HepG2 (cell line): ENCODE results near the gene UST. TPM values are rescaled to one million over a fixed set of nuclear protein-coding genes. Genes with fewer than 3 reads are reported as not detected.

Experiments used
- ATAC-seq: fragments of 200-7000 bp; cut with Tn5 transposase; 3 replicates; pipeline ENCODE4 v1.9.1; 2020; ENCODE audit warnings: mild to moderate bottlenecking, moderate library complexity
- BruUV-seq: library from RNA; stranded (reverse); fragments of 400-500 nt; replicated peaks from 2 replicates; lab custom pipeline; 2021; lab: Mats Ljungman, UMichigan
- CTCF ChIA-PET: fragments of 300-600 bp; formaldehyde crosslinking; extraction: SDS; loops from one replicate; lab custom pipeline; 2021; ENCODE audit warnings: low total read pairs, inconsistent platforms, low intra/inter-chr PET ratio; lab: Yijun Ruan, JAX
- POLR2A ChIA-PET: fragments of 350-600 bp; sonication (Branson Sonifier 250); formaldehyde crosslinking; loops from one replicate; lab custom pipeline; 2020; ENCODE audit warnings: antibody characterized with exemption, inconsistent platforms; lab: Yijun Ruan, JAX
- DNase-seq: peaks from one replicate; pipeline ENCODE4 v3.0.0-alpha.2; 2015; ENCODE audit warnings: low spot score
- FAIRE-seq: peaks from 3 replicates; lab custom pipeline; 2011; peaks lifted over from hg19 to GRCh38; lab: Jason Lieb, UNC
- H2AFZ ChIP-seq: one replicate; pipeline ENCODE4 v1.6.1; 2011; ENCODE audit warnings: low read length, inconsistent platforms
- H3K27ac ChIP-seq: fragments of 300-600 bp; 3 replicates; pipeline ENCODE4 v1.8.0; 2011; ENCODE audit warnings: mixed run types, mild to moderate bottlenecking, mixed read lengths, low read length, inconsistent platforms; ENCODE audit not compliant: insufficient read depth; ENCODE audit errors: extremely low read length
- H3K27me3 ChIP-seq, 2 experiments: fragments of 200-600 bp in 1 of 2; 2 replicates in 1 of 2; 3 replicates in 1 of 2; pipeline versions ENCODE4 v1.6.0 to v1.8.0; 2011; ENCODE audit warnings: low read length in 2 of 2, mild to moderate bottlenecking in 2 of 2, moderate library complexity in 2 of 2, inconsistent platforms in 1 of 2; ENCODE audit not compliant: insufficient read depth in 2 of 2, control insufficient read depth in 1 of 2
- H3K36me3 ChIP-seq, 2 experiments: fragments of 200-600 bp in 1 of 2; replicated peaks in 1 of 2; 2 replicates in 1 of 2; 3 replicates in 1 of 2; pipeline versions ENCODE4 v1.5.1 to v1.8.0; 2011; ENCODE audit warnings: low read length in 2 of 2, inconsistent platforms in 1 of 2; ENCODE audit not compliant: insufficient read depth in 2 of 2, control insufficient read depth in 1 of 2
- H3K4me1 ChIP-seq: 2 replicates; pipeline ENCODE4 v1.5.1; 2012; ENCODE audit warnings: low read length, inconsistent platforms; ENCODE audit not compliant: insufficient read depth
- H3K4me2 ChIP-seq: 2 replicates; pipeline ENCODE4 v1.6.0; 2011; ENCODE audit warnings: low read depth, low read length, inconsistent platforms
- H3K4me3 ChIP-seq, 3 experiments: fragments of 200-600 bp in 1 of 3; sonication (generic), shearing (Covaris generic) in 1 of 3; replicated peaks in 1 of 3; 2 replicates each; pipeline ENCODE4 v1.5.1; 2011 to 2016; ENCODE audit warnings: low read length in 3 of 3, inconsistent platforms in 2 of 3, low read depth in 2 of 3, mild to moderate bottlenecking in 2 of 3, control low read depth in 1 of 3, mixed read lengths in 1 of 3; ENCODE audit not compliant: insufficient read depth in 1 of 3
- H3K79me2 ChIP-seq: one replicate; pipeline ENCODE4 v1.6.1; 2011; ENCODE audit warnings: low read length, inconsistent platforms; ENCODE audit not compliant: insufficient read depth
- H3K9ac ChIP-seq: 2 replicates; pipeline ENCODE4 v1.6.0; 2011; ENCODE audit warnings: mild to moderate bottlenecking, low read depth, low read length, inconsistent platforms; ENCODE audit not compliant: insufficient read depth
- H3K9me3 ChIP-seq: 2 replicates; pipeline ENCODE4 v1.5.1; 2012; ENCODE audit warnings: mild to moderate bottlenecking, low read length
- H4K20me1 ChIP-seq: 2 replicates; pipeline ENCODE4 v1.6.0; 2011; ENCODE audit warnings: inconsistent platforms, mild to moderate bottlenecking, low read length, moderate library complexity; ENCODE audit not compliant: insufficient read depth
- ASH2L ChIP-seq: fragments of 300-600, 200-600 bp; sonication (generic); IDR thresholded peaks from 2 replicates; pipeline ENCODE4 v1.7.0; 2017; ENCODE audit warnings: low read depth, mild to moderate bottlenecking, moderate library complexity, mixed read lengths, low read length; ENCODE audit not compliant: insufficient read length
- ATM ChIP-seq: fragments of 450-650 bp; IDR thresholded peaks from 2 replicates; pipeline ENCODE4 v1.7.1; 2017; ENCODE audit warnings: mild to moderate bottlenecking, borderline replicate concordance
- CENPT ChIP-seq: sonication (generic); formaldehyde crosslinking; IDR thresholded peaks from 2 replicates; pipeline ENCODE4 v1.8.0; 2022; ENCODE audit warnings: low read depth, mild to moderate bottlenecking, moderate library complexity, missing genetic modification reagents
- CHD4 ChIP-seq: fragments of 200-600 bp; sonication (generic); IDR thresholded peaks from 2 replicates; pipeline ENCODE4 v1.7.0; 2017; ENCODE audit warnings: mild to moderate bottlenecking, low read length, borderline replicate concordance
- ELF4 ChIP-seq: sonication (generic); formaldehyde crosslinking; IDR thresholded peaks from 2 replicates; pipeline ENCODE4 v1.5.0; 2020; ENCODE audit warnings: missing genetic modification reagents, mild to moderate bottlenecking, moderate library complexity, borderline replicate concordance
- ELK4 ChIP-seq: sonication (generic); formaldehyde crosslinking; IDR thresholded peaks from 2 replicates; pipeline ENCODE4 v1.9.0; 2021; ENCODE audit warnings: missing genetic modification reagents, borderline replicate concordance
- HBP1 ChIP-seq: IDR thresholded peaks from 2 replicates; pipeline ENCODE4 v1.6.1; 2016; ENCODE audit warnings: low read depth, control low read depth
- HOXA7 ChIP-seq: sonication (generic); formaldehyde crosslinking; IDR thresholded peaks from 2 replicates; pipeline ENCODE4 v1.8.1; 2022; ENCODE audit warnings: mild to moderate bottlenecking, missing genetic modification reagents, moderate library complexity
- PHF21A ChIP-seq: sonication (generic); formaldehyde crosslinking; IDR thresholded peaks from 2 replicates; pipeline ENCODE4 v1.5.0; 2020; ENCODE audit warnings: mild to moderate bottlenecking, missing genetic modification reagents
- STAT6 ChIP-seq: sonication (generic); formaldehyde crosslinking; IDR thresholded peaks from 2 replicates; pipeline ENCODE4 v1.4.0; 2020; ENCODE audit warnings: missing genetic modification reagents, mild to moderate bottlenecking, borderline replicate concordance
- ZNF460 ChIP-seq: sonication (generic); formaldehyde crosslinking; IDR thresholded peaks from 2 replicates; pipeline ENCODE4 v1.5.1; 2020; ENCODE audit warnings: missing genetic modification reagents, mild to moderate bottlenecking, borderline replicate concordance
- ZNF556 ChIP-seq: sonication (generic); formaldehyde crosslinking; IDR thresholded peaks from 2 replicates; pipeline ENCODE4 v1.4.0; 2020; ENCODE audit warnings: mild to moderate bottlenecking, missing genetic modification reagents, borderline replicate concordance
- ZNF567 ChIP-seq: sonication (generic); formaldehyde crosslinking; IDR thresholded peaks from 2 replicates; pipeline ENCODE4 v1.8.1; 2023; ENCODE audit warnings: mild to moderate bottlenecking, missing genetic modification reagents, borderline replicate concordance
- ZNF574 ChIP-seq: sonication (generic); formaldehyde crosslinking; IDR thresholded peaks from 2 replicates; pipeline ENCODE4 v1.4.0; 2020; ENCODE audit warnings: missing genetic modification reagents
- ZNF766 ChIP-seq: sonication (generic); formaldehyde crosslinking; IDR thresholded peaks from 2 replicates; pipeline ENCODE4 v1.5.0; 2020; ENCODE audit warnings: missing genetic modification reagents, borderline replicate concordance
- ZSCAN20 ChIP-seq: sonication (generic); formaldehyde crosslinking; IDR thresholded peaks from 2 replicates; pipeline ENCODE4 v1.4.0; 2020; ENCODE audit warnings: missing genetic modification reagents, mild to moderate bottlenecking, borderline replicate concordance
- ZSCAN21 ChIP-seq: sonication (generic); formaldehyde crosslinking; IDR thresholded peaks from 2 replicates; pipeline ENCODE4 v1.8.0; 2022; ENCODE audit warnings: mild to moderate bottlenecking, missing genetic modification reagents, moderate library complexity, borderline replicate concordance
- WGBS: methylation state at CpG from one replicate; pipeline ENCODE4 v1.1.6; 2017; ENCODE audit warnings: low lambda C conversion rate; 5-methylcytosine and 5-hydroxymethylcytosine counted together
- in situ Hi-C: cut with HindIII; loops from 2 replicates; pipeline ENCODE4 v1.10.0; 2017; ENCODE audit warnings: low pct_unique_long_range_greater_than_20kb; ENCODE audit not compliant: extremely low pct_ligation_motif_present
- intact Hi-C: fragments of 100-400 bp; cut with micrococcal nuclease; formaldehyde crosslinking; loops from one replicate; pipeline ENCODE4 v1.10.0; 2022; ENCODE audit not compliant: unreplicated experiment
- polyA plus RNA-seq, 8 experiments: library from polyadenylated mRNA; depleted of rRNA in 3 of 8; stranded (reverse) in 7 of 8; unstranded in 1 of 8; fragments of >200 nt; fragmentation: Illumina TruSeq in 4 of 8; extraction: Trizol in 4 of 8; gene quantifications; 2 replicates each; pipeline versions ENCODE4 v1.2.1 to v1.2.3, GENCODE V29; 2011 to 2016; ENCODE audit warnings: low read depth in 4 of 8, missing spikeins in 1 of 8, mixed read lengths in 1 of 8; ENCODE audit not compliant: insufficient read depth in 1 of 8
- total RNA-seq, 5 experiments: library from RNA; depleted of rRNA; stranded (reverse); fragments of >200 nt; fragmentation: Illumina TruSeq; extraction: Trizol; gene quantifications; 2 replicates each; pipeline ENCODE4 v1.2.3, GENCODE V29; 2016; ENCODE audit warnings: low read depth in 1 of 5

Gene UST
- total and polyA plus RNA-seq, 2 of the 13 experiments (the other 11 are each of a cell fraction or from before 2014, with no cell fraction given), result 0.27 TPM; not detected in 1

- H3K36me3 ChIP-seq, result no peaks in the 10 kb centered on the region
- no peak overlapping the region for H3K27ac ChIP-seq
- FAIRE-seq, result no peak
- no peaks in the 10 kb centered on the region for H3K79me2 ChIP-seq
- DNase-seq, result no peak
- no TSS peak for BruUV-seq
- no peak overlapping the region for H3K4me2 ChIP-seq
- ChIA-PET POLR2A (no interaction called here), CTCF (no interaction called here)
- H3K4me3 ChIP-seq, result no peak overlapping the region
- in situ Hi-C loops (no loop called here), intact Hi-C loops (no loop called here)
- H2AFZ ChIP-seq, result no peak overlapping the region
- ATAC-seq, result no peak
- no peaks in the 10 kb centered on the region for H3K9me3 ChIP-seq
- 0% methylated on average over 1 of the region's 1 CpG for WGBS
- peaks cover 0 to 24% of the 10 kb centered on the region in 2 experiments; a peak in 3 of 5 replicates for H3K27me3 ChIP-seq
- no peaks in the 10 kb centered on the region for H3K4me1 ChIP-seq
- no peak overlapping the region for H3K9ac ChIP-seq
- no peaks in the 10 kb centered on the region for H4K20me1 ChIP-seq
- no peak for TF ChIP-seq ELF4 (CRISPR knock-in tag)
- no peak for TF ChIP-seq ELK4 (CRISPR knock-in tag)
- no peak for TF ChIP-seq ZSCAN20
- TF ChIP-seq PHF21A (CRISPR knock-in tag), result no peak
- TF ChIP-seq HOXA7 (CRISPR knock-in tag), result no peak
- no peak for TF ChIP-seq CHD4
- TF ChIP-seq CENPT (CRISPR knock-in tag), result no peak
- TF ChIP-seq ZNF766 (CRISPR knock-in tag), result no peak
- TF ChIP-seq ZNF556 (CRISPR knock-in tag), result no peak
- no peak for TF ChIP-seq ZNF567 (CRISPR knock-in tag)
- TF ChIP-seq ZNF574 (CRISPR knock-in tag), result no peak
- TF ChIP-seq ZSCAN21 (CRISPR knock-in tag), result no peak
- TF ChIP-seq ASH2L, result no peak
- no peak for TF ChIP-seq HBP1
- TF ChIP-seq ZNF460 (CRISPR knock-in tag), result no peak
- no peak for TF ChIP-seq STAT6 (CRISPR knock-in tag)
- no peak for TF ChIP-seq ATM
Measured at GRCh38 chr6:148762231-148762630, 15.4 kb downstream of the UST start.
